ENCODE results near the gene PAIP2B. TPM values are rescaled to one million over a fixed set of nuclear protein-coding genes. Genes with fewer than 3 reads are reported as not detected.

Gene PAIP2B
- total RNA-seq, 1 experiment from 2014 or later, result 1.7 TPM

- DNase-seq (ENCODE audit: low spot score), result no peak
Measured at GRCh38 chr2:71153585-71154224, 73.2 kb downstream of the PAIP2B start.

GRCh38 chr2:71151620-71152019, 75.3 kb downstream of the PAIP2B start:
- no peak for DNase-seq (ENCODE audit: low spot score)

- DNase-seq (ENCODE audit: low spot score), result no peak
Measured at GRCh38 chr2:71150082-71150816, 76.7 kb downstream of the PAIP2B start.

GRCh38 chr2:71148506-71149063, 78.3 kb downstream of the PAIP2B start:
- DNase-seq (ENCODE audit: low spot score), result no peak

- DNase-seq (ENCODE audit: low spot score), result no peak
Measured at GRCh38 chr2:71143782-71144181, 83.1 kb downstream of the PAIP2B start.

- no peak for DNase-seq (ENCODE audit: low spot score)
Measured at GRCh38 chr2:71136174-71136573, 90.7 kb downstream of the PAIP2B start.

GRCh38 chr2:71133603-71134002, 93.3 kb downstream of the PAIP2B start:
- DNase-seq (ENCODE audit: low spot score), result no peak

Other genes with a start within 250 kb of the PAIP2B start
- not detected in 2 replicates for gene ANKRD53, start 248.5 kb downstream of the PAIP2B start, total RNA-seq (2014; rRNA removed; shearing (Covaris generic))
- gene TEX261, start 232.2 kb downstream of the PAIP2B start, total RNA-seq (2014; rRNA removed; shearing (Covaris generic)), result 45.2 and 51.0 TPM in 2 replicates
- 43.0 and 69.3 TPM in 2 replicates for gene NAGK, start 158.5 kb downstream of the PAIP2B start, total RNA-seq (2014; rRNA removed; shearing (Covaris generic))
- gene MCEE, start 96.9 kb downstream of the PAIP2B start, total RNA-seq (2014; rRNA removed; shearing (Covaris generic)), result 7.3 and 8.4 TPM in 2 replicates
- gene MPHOSPH10, start 96.5 kb downstream of the PAIP2B start, total RNA-seq (2014; rRNA removed; shearing (Covaris generic)), result 21.6 and 27.7 TPM in 2 replicates
- 62.4 and 65.2 TPM in 2 replicates for gene ZNF638, start 104.7 kb upstream of the PAIP2B start, total RNA-seq (2014; rRNA removed; shearing (Covaris generic))
- gene DYSF, start 226.5 kb upstream of the PAIP2B start, total RNA-seq (2014; rRNA removed; shearing (Covaris generic)), result 0.37 and 0.43 TPM in 2 replicates

Data from H4 (cell line).